ENCODE measurements around the gene THADA. TPM values are rescaled to one million over a fixed set of nuclear protein-coding genes. Genes with fewer than 3 reads are reported as not detected.
"Not testable (repeated sequence)": the region's sequence is repeated elsewhere in the genome, so short reads cannot be mapped to it uniquely, and the experiment has no call there.

Gene THADA
- total RNA-seq, 1 donor from 2014 or later = 19.4 TPM

DNA sequence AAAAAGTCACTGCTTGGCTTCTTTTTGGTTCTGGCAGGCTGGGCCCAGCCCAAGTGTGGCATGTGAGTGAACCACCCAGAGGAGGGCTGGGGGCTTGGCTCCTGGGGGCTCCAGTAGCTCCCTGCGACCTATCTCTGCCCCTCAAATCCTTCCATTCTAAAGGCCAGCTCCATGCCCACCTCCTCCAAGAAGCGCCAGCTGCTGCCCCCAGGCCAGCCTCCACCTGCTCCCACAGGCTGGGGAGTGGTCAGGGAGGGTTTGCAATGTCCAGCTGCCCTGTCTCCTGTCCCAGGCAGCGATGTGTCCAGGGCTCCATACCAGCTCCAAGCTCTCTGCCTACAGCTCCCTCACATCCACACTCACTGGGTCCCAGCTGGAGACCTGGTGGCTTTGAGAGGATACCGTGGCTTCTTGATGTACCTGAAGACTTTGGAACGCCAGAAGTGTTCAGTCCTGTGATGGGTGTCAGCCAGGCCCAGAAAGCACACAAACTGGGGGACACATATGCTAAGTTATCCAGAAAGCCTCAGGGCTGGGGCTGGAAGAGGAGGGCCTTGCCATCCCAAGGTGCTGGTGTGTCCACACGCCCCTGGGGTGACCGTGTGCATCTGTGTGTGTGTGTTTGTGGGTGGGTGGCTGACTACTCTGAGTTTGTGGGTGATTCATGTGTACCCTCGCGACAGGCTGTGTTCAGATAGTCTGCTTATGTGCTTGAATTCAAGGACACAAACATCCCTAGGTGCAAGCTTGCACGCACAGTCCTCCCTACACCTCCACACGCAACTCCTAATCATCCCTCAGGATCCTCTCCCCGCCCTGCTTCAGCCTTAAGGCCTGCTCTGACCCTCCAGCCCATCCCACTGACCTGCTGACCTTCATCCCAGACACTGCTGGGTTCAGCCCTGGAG is 402.8 kb downstream of the THADA start:
- Mint-ChIP-seq H3K27me3 (ENCODE audit: unreplicated experiment) (peaks cover 10% of the 10 kb centered on the region), H3K4me1 (ENCODE audit: unreplicated experiment) (peaks cover 7% of the 10 kb centered on the region), H3K9me3 (ENCODE audit: unreplicated experiment) (no peaks in the 10 kb centered on the region), H3K27ac (ENCODE audit: unreplicated experiment) (no peak overlapping the region), H3K36me3 (ENCODE audit: low read depth, unreplicated experiment) (no peaks in the 10 kb centered on the region), H3K4me3 (ENCODE audit: unreplicated experiment) (no peak overlapping the region)
- TF ChIP-seq, protein P1, sequence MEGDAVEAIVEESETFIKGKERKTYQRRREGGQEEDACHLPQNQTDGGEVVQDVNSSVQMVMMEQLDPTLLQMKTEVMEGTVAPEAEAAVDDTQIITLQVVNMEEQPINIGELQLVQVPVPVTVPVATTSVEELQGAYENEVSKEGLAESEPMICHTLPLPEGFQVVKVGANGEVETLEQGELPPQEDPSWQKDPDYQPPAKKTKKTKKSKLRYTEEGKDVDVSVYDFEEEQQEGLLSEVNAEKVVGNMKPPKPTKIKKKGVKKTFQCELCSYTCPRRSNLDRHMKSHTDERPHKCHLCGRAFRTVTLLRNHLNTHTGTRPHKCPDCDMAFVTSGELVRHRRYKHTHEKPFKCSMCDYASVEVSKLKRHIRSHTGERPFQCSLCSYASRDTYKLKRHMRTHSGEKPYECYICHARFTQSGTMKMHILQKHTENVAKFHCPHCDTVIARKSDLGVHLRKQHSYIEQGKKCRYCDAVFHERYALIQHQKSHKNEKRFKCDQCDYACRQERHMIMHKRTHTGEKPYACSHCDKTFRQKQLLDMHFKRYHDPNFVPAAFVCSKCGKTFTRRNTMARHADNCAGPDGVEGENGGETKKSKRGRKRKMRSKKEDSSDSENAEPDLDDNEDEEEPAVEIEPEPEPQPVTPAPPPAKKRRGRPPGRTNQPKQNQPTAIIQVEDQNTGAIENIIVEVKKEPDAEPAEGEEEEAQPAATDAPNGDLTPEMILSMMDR (IDR thresholded peaks at IDR 0.05; ENCODE audit: unreplicated experiment) = no peak
- DNase-seq (ENCODE audit: low spot score) = no peak

GRCh38 chr2:43191947-43192516 is 403.8 kb downstream of the THADA start:
- no peak for DNase-seq (ENCODE audit: low spot score)
- Mint-ChIP-seq H3K4me1 (ENCODE audit: unreplicated experiment) (peaks cover 2% of the 10 kb centered on the region), H3K27me3 (ENCODE audit: unreplicated experiment) (peaks cover 11% of the 10 kb centered on the region), H3K27ac (ENCODE audit: unreplicated experiment) (no peak overlapping the region), H3K9me3 (ENCODE audit: unreplicated experiment) (no peaks in the 10 kb centered on the region), H3K36me3 (ENCODE audit: low read depth, unreplicated experiment) (no peaks in the 10 kb centered on the region), H3K4me3 (ENCODE audit: unreplicated experiment) (no peak overlapping the region)
- TF ChIP-seq, protein P1 (IDR thresholded peaks at IDR 0.05; ENCODE audit: unreplicated experiment) = no peak

- Mint-ChIP-seq H3K9me3 (ENCODE audit: unreplicated experiment) (no peaks in the 10 kb centered on the region), H3K27me3 (ENCODE audit: unreplicated experiment) (peaks cover 9% of the 10 kb centered on the region), H3K36me3 (ENCODE audit: low read depth, unreplicated experiment) (no peaks in the 10 kb centered on the region), H3K4me3 (ENCODE audit: unreplicated experiment) (no peak overlapping the region), H3K27ac (ENCODE audit: unreplicated experiment) (no peak overlapping the region), H3K4me1 (ENCODE audit: unreplicated experiment) (peaks cover 2% of the 10 kb centered on the region)
- DNase-seq (ENCODE audit: low spot score) = no peak
- TF ChIP-seq, protein P1 (IDR thresholded peaks at IDR 0.05; ENCODE audit: unreplicated experiment) = no peak
Measured at GRCh38 chr2:43190311-43191052, 405.4 kb downstream of the THADA start.

DNA sequence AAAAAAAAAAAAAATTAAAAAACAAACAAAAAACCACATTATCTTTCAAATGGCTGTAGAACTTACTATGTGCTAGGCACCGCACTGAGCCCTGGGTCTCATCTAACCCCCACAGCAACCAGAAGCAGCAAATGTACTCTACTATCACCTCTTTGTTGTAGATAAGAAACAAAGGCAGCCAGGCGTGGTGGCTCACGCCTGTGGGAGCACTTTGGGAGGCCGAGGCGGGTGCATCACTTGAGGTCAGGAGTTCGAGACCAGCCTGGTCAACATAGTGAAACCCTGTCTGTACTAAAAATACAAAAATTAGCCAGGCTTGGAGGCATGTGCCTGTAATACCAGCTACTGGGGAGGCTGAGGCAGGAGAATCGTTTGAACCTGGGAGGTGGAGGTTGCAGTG is 406.0 kb downstream of the THADA start:
- not testable (repeated sequence) for H3K4me1 Mint-ChIP-seq (ENCODE audit: unreplicated experiment); H3K9me3 Mint-ChIP-seq (ENCODE audit: unreplicated experiment); H3K4me3 Mint-ChIP-seq (ENCODE audit: unreplicated experiment); H3K27me3 Mint-ChIP-seq (ENCODE audit: unreplicated experiment); H3K27ac Mint-ChIP-seq (ENCODE audit: unreplicated experiment); H3K36me3 Mint-ChIP-seq (ENCODE audit: low read depth, unreplicated experiment); DNase-seq (ENCODE audit: low spot score)

GRCh38 chr2:43188561-43189386 is 407.1 kb downstream of the THADA start:
- Mint-ChIP-seq H3K27ac (ENCODE audit: unreplicated experiment) (no peak overlapping the region), H3K36me3 (ENCODE audit: low read depth, unreplicated experiment) (no peaks in the 10 kb centered on the region), H3K4me1 (ENCODE audit: unreplicated experiment) (peaks cover 5% of the 10 kb centered on the region), H3K4me3 (ENCODE audit: unreplicated experiment) (no peak overlapping the region), H3K9me3 (ENCODE audit: unreplicated experiment) (no peaks in the 10 kb centered on the region), H3K27me3 (ENCODE audit: unreplicated experiment) (peaks cover 15% of the 10 kb centered on the region)
- TF ChIP-seq, protein P1 (IDR thresholded peaks at IDR 0.05; ENCODE audit: unreplicated experiment) = no peak
- DNase-seq (ENCODE audit: low spot score) = no peak
